ENCODE results near the gene AHCTF1.

Gene AHCTF1

DNA sequence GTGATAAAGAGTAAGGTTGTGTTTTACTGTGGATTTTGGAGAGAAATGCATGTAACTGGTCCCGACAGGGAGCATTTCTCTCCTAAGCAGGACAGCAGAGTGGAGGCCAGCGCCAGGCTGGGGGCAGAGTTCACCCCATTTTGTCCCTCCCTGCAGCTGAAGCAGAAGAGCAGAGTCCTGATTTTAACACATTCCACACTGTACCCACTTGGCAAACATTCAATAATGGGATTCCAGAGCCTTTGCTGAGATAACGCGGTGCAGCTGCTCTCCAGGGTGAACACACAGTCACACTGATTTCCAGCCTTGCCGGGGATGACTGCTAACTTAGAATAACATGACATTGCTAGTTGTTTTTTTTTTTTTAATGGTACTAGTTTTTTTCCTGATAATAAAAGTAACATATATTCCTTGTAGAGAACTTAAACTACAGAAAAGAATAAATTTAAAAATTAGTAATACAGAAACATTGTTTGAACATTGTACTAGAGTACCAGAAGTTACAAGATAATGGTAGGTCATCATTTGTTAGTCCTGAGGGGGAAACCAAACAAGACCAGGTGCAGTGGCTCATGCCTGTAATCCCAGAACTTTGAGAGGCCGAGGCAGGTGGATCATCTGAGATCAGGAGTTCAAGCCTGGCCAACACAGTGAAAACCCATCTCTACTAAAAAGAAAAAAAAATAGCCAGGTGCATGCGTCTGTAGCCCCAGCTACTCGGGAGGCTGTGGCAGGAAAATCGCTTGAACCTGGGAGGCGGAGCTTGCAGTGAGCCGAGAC, 130.3 kb downstream of the AHCTF1 start:
- Histone ChIP-seq H3K4me1 (ENCODE audit: control extremely low read depth in 1 of 4, control insufficient read depth in 4 of 4, insufficient read depth in 4 of 4, low read length in 3 of 4) (no peaks in the 10 kb centered on the region), H3K27ac (ENCODE audit: insufficient read depth in 1 of 2, low read depth in 1 of 2, low read length in 2 of 2, poor library complexity in 1 of 2, severe bottlenecking in 2 of 2) (no peak overlapping the region), H3K36me3 (ENCODE audit: control insufficient read depth in 4 of 4, insufficient read depth in 4 of 4, low read length in 3 of 4) (no peaks in the 10 kb centered on the region), H3K27me3 (replicated peaks in 2 of 5; ENCODE audit: control insufficient read depth in 4 of 5, insufficient read depth in 5 of 5, low read length in 4 of 5) (no peaks in the 10 kb centered on the region), H3K4me3 (ENCODE audit: control insufficient read depth in 1 of 7, extremely low read depth in 1 of 7, insufficient read depth in 4 of 7, low read depth in 2 of 7, low read length in 6 of 7) (no peak overlapping the region), H3K9me3 (ENCODE audit: control extremely low read depth in 1 of 5, control insufficient read depth in 4 of 5, insufficient read depth in 2 of 5, low read depth in 1 of 5, low read length in 4 of 5) (peaks cover 0 to 4% (median 0%) of the 10 kb centered on the region in 5 experiments)
- POLR2A ChIA-PET, result interaction anchor here (0.6 kb wide), 1 partner anchor 13 kb away, joined by 3 read pairs; no protein-coding TSS in a partner anchor
- CTCF ChIA-PET, result interaction anchor here (1.1 to 1.9 kb wide), 3 partner anchors 10 to 41 kb away, joined by 3 to 5 read pairs (median 5); no protein-coding TSS in a partner anchor
- 100% methylated on average over 9 of the region's 11 CpGs for WGBS (ENCODE audit: insufficient coverage)
- no peak for DNase-seq

DNA sequence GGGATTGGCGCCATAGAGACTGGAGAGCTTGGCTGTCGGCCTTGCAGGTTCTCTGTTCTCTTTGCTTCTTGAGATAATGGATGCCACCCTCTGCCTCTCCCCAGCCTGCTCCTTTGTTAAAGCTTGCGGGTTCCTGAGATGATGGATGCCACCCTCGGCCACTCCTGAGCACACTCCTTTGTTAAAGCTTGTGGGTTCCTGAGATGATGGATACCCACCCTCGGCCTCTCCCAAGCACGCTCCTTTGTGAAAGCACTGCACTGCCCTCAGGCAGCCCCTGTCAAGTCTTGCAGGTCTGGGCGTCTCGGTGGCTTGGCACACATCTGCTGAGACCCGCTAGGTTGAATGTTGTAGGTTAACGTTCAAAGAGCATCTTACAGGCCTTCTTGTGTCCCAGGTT, 131.0 kb downstream of the AHCTF1 start:
- POLR2A ChIA-PET, result no interaction called here
- WGBS (ENCODE audit: insufficient coverage), result 99% methylated on average over 10 of the region's 10 CpGs
- Histone ChIP-seq H3K4me1 (ENCODE audit: control extremely low read depth in 1 of 4, control insufficient read depth in 4 of 4, insufficient read depth in 4 of 4, low read length in 3 of 4) (no peaks in the 10 kb centered on the region), H3K9me3 (ENCODE audit: control extremely low read depth in 1 of 5, control insufficient read depth in 4 of 5, insufficient read depth in 2 of 5, low read depth in 1 of 5, low read length in 4 of 5) (peaks cover 0 to 4% (median 0%) of the 10 kb centered on the region in 5 experiments), H3K36me3 (ENCODE audit: control insufficient read depth in 4 of 4, insufficient read depth in 4 of 4, low read length in 3 of 4) (no peaks in the 10 kb centered on the region), H3K27ac (ENCODE audit: insufficient read depth in 1 of 2, low read depth in 1 of 2, low read length in 2 of 2, poor library complexity in 1 of 2, severe bottlenecking in 2 of 2) (no peak overlapping the region), H3K4me3 (ENCODE audit: control insufficient read depth in 1 of 7, extremely low read depth in 1 of 7, insufficient read depth in 4 of 7, low read depth in 2 of 7, low read length in 6 of 7) (no peak overlapping the region), H3K27me3 (replicated peaks in 2 of 5; ENCODE audit: control insufficient read depth in 4 of 5, insufficient read depth in 5 of 5, low read length in 4 of 5) (no peaks in the 10 kb centered on the region)
- DNase-seq, result no peak
- CTCF ChIA-PET, result interaction anchor here (1.9 kb wide), 1 partner anchor 10 kb away, joined by 5 read pairs; no protein-coding TSS in a partner anchor

DNA sequence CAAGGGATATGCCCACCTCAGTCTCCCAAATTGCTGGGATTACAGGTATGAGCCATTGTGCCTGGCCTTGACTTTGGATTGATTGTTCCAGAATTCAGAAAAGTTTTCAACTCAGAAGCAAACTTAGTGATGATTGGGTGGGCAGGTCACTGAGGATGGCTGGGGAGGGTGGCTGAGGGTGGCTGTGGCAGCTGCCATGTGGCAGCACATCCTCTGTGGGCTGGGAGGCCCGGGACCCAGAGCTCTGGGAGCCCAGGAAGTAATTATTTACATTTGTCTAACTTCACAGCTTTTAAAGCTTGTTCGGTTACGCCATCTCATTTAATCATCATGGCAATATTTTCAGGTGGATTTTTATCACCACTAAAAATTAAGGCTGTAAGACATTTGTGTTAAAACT, 131.4 kb downstream of the AHCTF1 start:
- CTCF ChIA-PET, result interaction anchor here (1.9 kb wide), 1 partner anchor 10 kb away, joined by 5 read pairs; no protein-coding TSS in a partner anchor

GRCh38 chr1:246798606-246799496, 132.9 kb downstream of the AHCTF1 start:
- ChIA-PET CTCF (interaction anchor here (0.7 to 1.4 kb wide), 2 partner anchors 10 to 14 kb away, joined by 3 to 7 read pairs; no protein-coding TSS in a partner anchor), POLR2A (no interaction called here)
- DNase-seq, result no peak
- Histone ChIP-seq H3K36me3 (ENCODE audit: control insufficient read depth in 4 of 4, insufficient read depth in 4 of 4, low read length in 3 of 4) (no peaks in the 10 kb centered on the region), H3K27ac (ENCODE audit: insufficient read depth in 1 of 2, low read depth in 1 of 2, low read length in 2 of 2, poor library complexity in 1 of 2, severe bottlenecking in 2 of 2) (no peak overlapping the region), H3K4me1 (ENCODE audit: control extremely low read depth in 1 of 4, control insufficient read depth in 4 of 4, insufficient read depth in 4 of 4, low read length in 3 of 4) (peaks cover 0 to 11% (median 3%) of the 10 kb centered on the region in 4 experiments), H3K4me3 (ENCODE audit: control insufficient read depth in 1 of 7, extremely low read depth in 1 of 7, insufficient read depth in 4 of 7, low read depth in 2 of 7, low read length in 6 of 7) (no peak overlapping the region), H3K27me3 (replicated peaks in 2 of 5; ENCODE audit: control insufficient read depth in 4 of 5, insufficient read depth in 5 of 5, low read length in 4 of 5) (no peaks in the 10 kb centered on the region), H3K9me3 (ENCODE audit: control extremely low read depth in 1 of 5, control insufficient read depth in 4 of 5, insufficient read depth in 2 of 5, low read depth in 1 of 5, low read length in 4 of 5) (peaks cover 0 to 4% (median 0%) of the 10 kb centered on the region in 5 experiments)
- whole genome bisulfite sequencing (ENCODE audit: insufficient coverage), result 96% methylated on average over 21 of the region's 22 CpGs

More for the DNA sequence above, 131.4 kb downstream of the AHCTF1 start:
- Histone ChIP-seq H3K4me1 (ENCODE audit: control extremely low read depth in 1 of 4, control insufficient read depth in 4 of 4, insufficient read depth in 4 of 4, low read length in 3 of 4) (no peaks in the 10 kb centered on the region), H3K4me3 (ENCODE audit: control insufficient read depth in 1 of 7, extremely low read depth in 1 of 7, insufficient read depth in 4 of 7, low read depth in 2 of 7, low read length in 6 of 7) (no peak overlapping the region), H3K36me3 (ENCODE audit: control insufficient read depth in 4 of 4, insufficient read depth in 4 of 4, low read length in 3 of 4) (no peaks in the 10 kb centered on the region), H3K27ac (ENCODE audit: insufficient read depth in 1 of 2, low read depth in 1 of 2, low read length in 2 of 2, poor library complexity in 1 of 2, severe bottlenecking in 2 of 2) (no peak overlapping the region), H3K9me3 (ENCODE audit: control extremely low read depth in 1 of 5, control insufficient read depth in 4 of 5, insufficient read depth in 2 of 5, low read depth in 1 of 5, low read length in 4 of 5) (peaks cover 0 to 4% (median 0%) of the 10 kb centered on the region in 5 experiments), H3K27me3 (replicated peaks in 2 of 5; ENCODE audit: control insufficient read depth in 4 of 5, insufficient read depth in 5 of 5, low read length in 4 of 5) (no peaks in the 10 kb centered on the region)
- POLR2A ChIA-PET, result interaction anchor here (1.1 kb wide), 1 partner anchor 25 kb away, joined by 3 read pairs; no protein-coding TSS in a partner anchor
- WGBS (ENCODE audit: insufficient coverage), result no CpG with 5 or more reads among the region's 3 CpGs
- DNase-seq, result no peak

DNA sequence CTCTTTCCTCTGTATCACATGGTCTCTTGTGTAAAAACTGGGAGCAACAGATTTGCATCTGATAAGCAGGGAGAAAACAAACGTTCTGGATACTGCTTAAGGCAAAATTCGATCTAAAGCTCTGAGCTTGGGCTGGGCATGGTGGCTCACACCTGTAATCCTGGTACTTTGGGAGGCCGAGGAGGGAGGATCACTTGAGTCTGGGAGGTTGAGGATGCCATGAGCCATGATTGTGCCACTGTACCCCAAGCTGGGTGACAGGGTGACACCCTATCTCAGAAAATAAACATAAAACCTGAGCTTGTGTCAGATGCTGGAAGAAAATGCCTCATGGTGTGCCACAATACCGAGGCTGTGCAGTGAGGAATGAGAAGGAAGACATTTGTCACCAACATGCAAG, 133.6 kb downstream of the AHCTF1 start:
- Histone ChIP-seq H3K9me3 (ENCODE audit: control extremely low read depth in 1 of 5, control insufficient read depth in 4 of 5, insufficient read depth in 2 of 5, low read depth in 1 of 5, low read length in 4 of 5) (peaks cover 0 to 4% (median 0%) of the 10 kb centered on the region in 5 experiments), H3K27ac (ENCODE audit: insufficient read depth in 1 of 2, low read depth in 1 of 2, low read length in 2 of 2, poor library complexity in 1 of 2, severe bottlenecking in 2 of 2) (no peak overlapping the region), H3K4me3 (ENCODE audit: control insufficient read depth in 1 of 7, extremely low read depth in 1 of 7, insufficient read depth in 4 of 7, low read depth in 2 of 7, low read length in 6 of 7) (no peak overlapping the region), H3K27me3 (replicated peaks in 2 of 5; ENCODE audit: control insufficient read depth in 4 of 5, insufficient read depth in 5 of 5, low read length in 4 of 5) (no peaks in the 10 kb centered on the region), H3K4me1 (ENCODE audit: control extremely low read depth in 1 of 4, control insufficient read depth in 4 of 4, insufficient read depth in 4 of 4, low read length in 3 of 4) (peaks cover 0 to 17% (median 4%) of the 10 kb centered on the region in 4 experiments), H3K36me3 (ENCODE audit: control insufficient read depth in 4 of 4, insufficient read depth in 4 of 4, low read length in 3 of 4) (no peaks in the 10 kb centered on the region)
- 89% methylated on average over 2 of the region's 4 CpGs for WGBS (ENCODE audit: insufficient coverage)
- CTCF ChIA-PET, result no interaction called here
- POLR2A ChIA-PET, result no interaction called here
- DNase-seq, result no peak

GRCh38 chr1:246797597-246797996, 134.2 kb downstream of the AHCTF1 start:
- no peak overlapping the region for H3K4me3 ChIP-seq (ENCODE audit: control insufficient read depth in 1 of 7, extremely low read depth in 1 of 7, insufficient read depth in 4 of 7, low read depth in 2 of 7, low read length in 6 of 7)
- H3K9me3 ChIP-seq (ENCODE audit: control extremely low read depth in 1 of 5, control insufficient read depth in 4 of 5, insufficient read depth in 2 of 5, low read depth in 1 of 5, low read length in 4 of 5), result peaks cover 0 to 2% (median 0%) of the 10 kb centered on the region in 5 experiments
- CTCF ChIA-PET, result no interaction called here
- DNase-seq, result no peak
- no peak overlapping the region for H3K27ac ChIP-seq (ENCODE audit: insufficient read depth in 1 of 2, low read depth in 1 of 2, low read length in 2 of 2, poor library complexity in 1 of 2, severe bottlenecking in 2 of 2)
- H3K36me3 ChIP-seq (ENCODE audit: control insufficient read depth in 4 of 4, insufficient read depth in 4 of 4, low read length in 3 of 4), result no peaks in the 10 kb centered on the region
- no peaks in the 10 kb centered on the region for H3K27me3 ChIP-seq (replicated peaks in 2 of 5; ENCODE audit: control insufficient read depth in 4 of 5, insufficient read depth in 5 of 5, low read length in 4 of 5)
- POLR2A ChIA-PET, result no interaction called here
- WGBS (ENCODE audit: insufficient coverage), result 97% methylated on average over 9 of the region's 11 CpGs
- H3K4me1 ChIP-seq (ENCODE audit: control extremely low read depth in 1 of 4, control insufficient read depth in 4 of 4, insufficient read depth in 4 of 4, low read length in 3 of 4), result peaks cover 0 to 19% (median 4%) of the 10 kb centered on the region in 4 experiments
